Fibroblast of lung (primary cell): ENCODE data around the gene RSPH1. TPM values are rescaled to one million over a fixed set of nuclear protein-coding genes. Genes with fewer than 3 reads are reported as not detected.
A peak's percentile ranks its signal among the peaks of the same experiment; 100 is the strongest.

Experiments
- DNase-seq, 2 donors: peaks; one replicate each; pipeline versions ENCODE4 v3.0.0 to v3.0.0-alpha.2; 2010; ENCODE audit warnings: low read depth in 2 of 2
- H2AFZ ChIP-seq: 2 replicates; pipeline ENCODE4 v1.5.1; 2012; ENCODE audit warnings: low read length, control low read depth, inconsistent platforms
- H3K27ac ChIP-seq: 2 replicates; pipeline ENCODE4 v1.5.1; 2011; ENCODE audit warnings: low read length, control low read depth; ENCODE audit not compliant: insufficient read depth
- H3K27me3 ChIP-seq: 2 replicates; pipeline ENCODE4 v1.5.1; 2011; ENCODE audit warnings: mild to moderate bottlenecking, low read length; ENCODE audit not compliant: control insufficient read depth, insufficient read depth
- H3K36me3 ChIP-seq: 2 replicates; pipeline ENCODE4 v1.5.1; 2011; ENCODE audit warnings: low read length; ENCODE audit not compliant: control insufficient read depth, insufficient read depth
- H3K4me1 ChIP-seq: 2 replicates; pipeline ENCODE4 v1.5.1; 2011; ENCODE audit warnings: low read length; ENCODE audit not compliant: control insufficient read depth, insufficient read depth; ENCODE audit errors: extremely low read depth
- H3K4me2 ChIP-seq: 2 replicates; pipeline ENCODE4 v1.5.1; 2011; ENCODE audit warnings: low read length, control low read depth; ENCODE audit not compliant: insufficient read depth; ENCODE audit errors: extremely low read depth
- H3K4me3 ChIP-seq, 4 experiments: fragments of 200-600 bp in 1 of 4; sonication (generic) in 1 of 4; replicated peaks in 1 of 4; 2 replicates each; pipeline ENCODE4 v1.5.1; 2011 to 2016; ENCODE audit warnings: low read length in 4 of 4, low read depth in 3 of 4, mild to moderate bottlenecking in 3 of 4, control low read depth in 2 of 4, inconsistent platforms in 1 of 4, mixed read lengths in 1 of 4; ENCODE audit not compliant: insufficient read depth in 1 of 4; ENCODE audit errors: control extremely low read depth in 1 of 4
- H3K79me2 ChIP-seq: 2 replicates; pipeline ENCODE4 v1.5.1; 2012; ENCODE audit warnings: mild to moderate bottlenecking, low read length, inconsistent platforms; ENCODE audit not compliant: control insufficient read depth, insufficient read depth
- H3K9ac ChIP-seq: 2 replicates; pipeline ENCODE4 v1.5.1; 2011; ENCODE audit warnings: mild to moderate bottlenecking, low read length, control low read depth; ENCODE audit not compliant: insufficient read depth
- H3K9me3 ChIP-seq: 2 replicates; pipeline ENCODE4 v1.5.1; 2012; ENCODE audit warnings: low read depth, low read length; ENCODE audit not compliant: control insufficient read depth, insufficient read depth
- H4K20me1 ChIP-seq: 2 replicates; pipeline ENCODE4 v1.5.1; 2011; ENCODE audit warnings: low read length; ENCODE audit not compliant: control insufficient read depth, insufficient read depth; ENCODE audit errors: extremely low read depth
- EZH2 ChIP-seq: IDR thresholded peaks from 2 replicates; pipeline ENCODE4 v1.5.1; 2012; ENCODE audit warnings: low read length, control low read depth, mild to moderate bottlenecking; ENCODE audit errors: missing control alignments
- polyA minus RNA-seq: library from RNA; depleted of rRNA, polyadenylated mRNA; stranded (reverse); fragments of >200 nt; gene quantifications from 2 replicates; pipeline ENCODE4 v1.2.3, GENCODE V29; 2011; ENCODE audit warnings: low replicate concordance
- polyA plus RNA-seq, 2 donors: library from polyadenylated mRNA; depleted of rRNA in 1 of 2; stranded (reverse) in 1 of 2; unstranded in 1 of 2; fragments of >200 nt; gene quantifications; 2 replicates each; pipeline ENCODE4 v1.2.1, GENCODE V29; 2011 to 2012; ENCODE audit warnings: missing spikeins in 1 of 2
- total RNA-seq: library from RNA; depleted of rRNA; stranded (reverse); fragments of >200 nt; gene quantifications from 2 replicates; pipeline ENCODE4 v1.2.1, GENCODE V29; 2014
- TF ChIP-seq, protein P1 (sequence below), 2 donors: IDR thresholded peaks in 1 of 2; conservative IDR thresholded peaks in 1 of 2; 1 replicate in 1 of 2; 2 replicates in 1 of 2; pipeline ENCODE4 v1.5.1; 2011 to 2012; ENCODE audit warnings: low read length in 2 of 2, control low read depth in 1 of 2, inconsistent platforms in 1 of 2, low read depth in 1 of 2, mild to moderate bottlenecking in 1 of 2

Gene RSPH1
- total RNA-seq (not detected in 2 replicates), polyA plus RNA-seq (0.05 TPM in 1 of 2 replicates, not detected in the other), polyA minus RNA-seq (not detected in 2 replicates)
- polyA plus RNA-seq (2012): 0.08 TPM in 1 of 2 replicates, not detected in the other

GRCh38 chr21:42496120-42496838, at the start of gene RSPH1:
Gene RSPH1 (minus strand): TSS chr21:42496224. CDS start chr21:42496186, 38 bp downstream.
- H3K9ac ChIP-seq: peak within 1 kb of the TSS; percentile 71
- peak within 1 kb of the TSS; percentile 96 for H3K4me2 ChIP-seq
- no peaks in the 10 kb centered on the region for H3K36me3 ChIP-seq
- no peaks in the 10 kb centered on the region for H3K4me1 ChIP-seq
- TF ChIP-seq, protein P1, sequence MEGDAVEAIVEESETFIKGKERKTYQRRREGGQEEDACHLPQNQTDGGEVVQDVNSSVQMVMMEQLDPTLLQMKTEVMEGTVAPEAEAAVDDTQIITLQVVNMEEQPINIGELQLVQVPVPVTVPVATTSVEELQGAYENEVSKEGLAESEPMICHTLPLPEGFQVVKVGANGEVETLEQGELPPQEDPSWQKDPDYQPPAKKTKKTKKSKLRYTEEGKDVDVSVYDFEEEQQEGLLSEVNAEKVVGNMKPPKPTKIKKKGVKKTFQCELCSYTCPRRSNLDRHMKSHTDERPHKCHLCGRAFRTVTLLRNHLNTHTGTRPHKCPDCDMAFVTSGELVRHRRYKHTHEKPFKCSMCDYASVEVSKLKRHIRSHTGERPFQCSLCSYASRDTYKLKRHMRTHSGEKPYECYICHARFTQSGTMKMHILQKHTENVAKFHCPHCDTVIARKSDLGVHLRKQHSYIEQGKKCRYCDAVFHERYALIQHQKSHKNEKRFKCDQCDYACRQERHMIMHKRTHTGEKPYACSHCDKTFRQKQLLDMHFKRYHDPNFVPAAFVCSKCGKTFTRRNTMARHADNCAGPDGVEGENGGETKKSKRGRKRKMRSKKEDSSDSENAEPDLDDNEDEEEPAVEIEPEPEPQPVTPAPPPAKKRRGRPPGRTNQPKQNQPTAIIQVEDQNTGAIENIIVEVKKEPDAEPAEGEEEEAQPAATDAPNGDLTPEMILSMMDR (conservative IDR thresholded peaks at IDR 0.05 in 1 of 2, IDR thresholded peaks at IDR 0.05 in 1 of 2; ENCODE audit: low read depth in 1 of 2, low read length in 2 of 2): no peak
- no peak for TF ChIP-seq EZH2
- no peaks in the 10 kb centered on the region for H4K20me1 ChIP-seq
- peak within 1 kb of the TSS; percentile 70 for H3K27ac ChIP-seq
- H3K79me2 ChIP-seq: no peaks in the 10 kb centered on the region
- H3K4me3 ChIP-seq: peak within 1 kb of the TSS; percentile 62 to 78 (median 72)
- H3K9me3 ChIP-seq: no peaks in the 10 kb centered on the region
- H3K27me3 ChIP-seq: peaks cover 4% of the 10 kb centered on the region
- peak; percentile 96 for DNase-seq
- peak within 1 kb of the TSS; percentile 90 for H2AFZ ChIP-seq

DNA sequence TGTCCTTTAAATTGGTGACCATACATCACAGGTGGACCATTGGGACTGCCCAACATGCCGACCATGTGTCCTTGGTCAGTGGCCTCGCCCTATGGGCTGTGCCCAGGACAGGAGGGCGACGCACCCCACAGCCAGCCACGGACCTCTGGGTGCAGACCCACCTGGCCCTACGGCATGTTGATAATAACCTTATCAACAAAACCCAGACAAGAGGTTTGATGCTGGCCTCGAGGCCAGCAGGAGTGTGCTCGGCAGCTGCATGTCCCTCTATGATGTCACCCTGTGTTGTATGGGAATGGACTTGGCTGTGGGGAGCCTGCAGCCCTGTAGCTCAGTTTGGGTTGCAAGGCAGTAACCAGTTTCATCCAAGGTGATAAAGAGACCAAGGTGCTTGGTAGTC, 49.7 kb upstream of the RSPH1 start:
- H3K4me1 ChIP-seq: no peaks in the 10 kb centered on the region
- no peak overlapping the region for H3K4me3 ChIP-seq
- no peak overlapping the region for H3K4me2 ChIP-seq
- H3K27ac ChIP-seq: no peak overlapping the region
- H3K36me3 ChIP-seq: no peaks in the 10 kb centered on the region
- H2AFZ ChIP-seq: no peak overlapping the region
- no peaks in the 10 kb centered on the region for H3K79me2 ChIP-seq
- H3K9me3 ChIP-seq: no peaks in the 10 kb centered on the region
- no peaks in the 10 kb centered on the region for H4K20me1 ChIP-seq
- no peaks in the 10 kb centered on the region for H3K27me3 ChIP-seq
- DNase-seq: no peak
- no peak overlapping the region for H3K9ac ChIP-seq
- TF ChIP-seq, protein P1 (conservative IDR thresholded peaks at IDR 0.05 in 1 of 2, IDR thresholded peaks at IDR 0.05 in 1 of 2; ENCODE audit: low read depth in 1 of 2, low read length in 2 of 2): no peak
- TF ChIP-seq EZH2: no peak

DNA sequence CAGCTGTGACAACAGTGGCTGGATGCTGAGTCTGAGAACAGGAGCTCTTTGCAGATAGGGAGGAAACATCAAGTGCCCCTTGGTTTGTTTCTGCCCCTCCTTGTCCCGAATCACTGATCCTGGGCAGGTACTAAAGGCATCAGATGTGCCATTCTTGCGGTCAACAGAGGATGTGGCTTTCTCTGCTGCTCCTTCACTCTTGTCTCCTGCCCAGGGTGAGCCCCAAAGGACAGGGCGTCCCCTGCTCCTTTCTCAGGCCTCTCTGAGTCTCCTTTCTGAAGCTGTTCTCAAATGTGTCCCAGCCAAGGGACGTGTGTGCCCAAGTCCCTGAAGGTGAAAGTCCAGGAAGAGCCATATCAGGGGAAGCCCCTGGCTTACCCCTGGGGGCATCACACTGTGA, 49.3 kb upstream of the RSPH1 start:
- TF ChIP-seq, protein P1 (conservative IDR thresholded peaks at IDR 0.05 in 1 of 2, IDR thresholded peaks at IDR 0.05 in 1 of 2; ENCODE audit: low read depth in 1 of 2, low read length in 2 of 2): no peak
- TF ChIP-seq EZH2: no peak
- DNase-seq: no peak
- no peak overlapping the region for H2AFZ ChIP-seq
- no peaks in the 10 kb centered on the region for H3K27me3 ChIP-seq
- no peak overlapping the region for H3K9ac ChIP-seq
- no peaks in the 10 kb centered on the region for H3K4me1 ChIP-seq
- H3K4me3 ChIP-seq: no peak overlapping the region
- no peak overlapping the region for H3K4me2 ChIP-seq
- H3K79me2 ChIP-seq: no peaks in the 10 kb centered on the region
- H3K27ac ChIP-seq: no peak overlapping the region
- H3K9me3 ChIP-seq: no peaks in the 10 kb centered on the region
- H3K36me3 ChIP-seq: no peaks in the 10 kb centered on the region
- no peaks in the 10 kb centered on the region for H4K20me1 ChIP-seq
